HG03039 (cell line): ENCODE data around the gene XXYLT1.

ENCODE experiments used
- ATAC-seq: cut with Tn5 transposase; IDR thresholded peaks from one replicate; pipeline ENCODE4 v1.9.1; 2021; ENCODE audit warnings: mild to moderate bottlenecking, moderate library complexity; ENCODE audit not compliant: unreplicated experiment

The XXYLT1 gene

DNA sequence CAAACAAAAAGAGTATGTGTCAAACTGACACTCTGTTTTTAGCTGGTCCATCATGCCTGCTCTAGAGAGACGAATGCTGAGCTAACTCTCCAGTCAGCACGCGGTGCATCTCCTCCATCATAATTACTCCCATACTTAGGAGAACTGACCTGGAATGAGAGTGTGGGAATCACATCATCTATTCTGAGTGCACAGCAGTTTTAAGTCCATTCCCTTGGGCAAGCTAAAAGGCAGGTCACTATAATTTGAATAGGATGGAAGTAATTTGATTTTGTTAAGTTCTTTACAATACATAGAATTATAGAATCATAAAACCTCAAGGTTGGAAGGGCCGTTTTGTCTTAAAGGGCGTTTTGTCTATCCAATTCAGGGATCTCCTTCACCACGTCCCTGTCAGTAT lies 251.6 kb downstream of the XXYLT1 start:
- ATAC-seq = no peak
